Nucleus accumbens (tissue), 56 donors: ENCODE data around the gene INTS1.
A peak's percentile ranks its signal among the peaks of the same experiment; 100 is the strongest.

ENCODE experiments used
- DNase-seq, 56 donors: peaks; one replicate each; lab custom pipeline; 2025; lab: John Stamatoyannopoulos, UW

The INTS1 gene

DNA sequence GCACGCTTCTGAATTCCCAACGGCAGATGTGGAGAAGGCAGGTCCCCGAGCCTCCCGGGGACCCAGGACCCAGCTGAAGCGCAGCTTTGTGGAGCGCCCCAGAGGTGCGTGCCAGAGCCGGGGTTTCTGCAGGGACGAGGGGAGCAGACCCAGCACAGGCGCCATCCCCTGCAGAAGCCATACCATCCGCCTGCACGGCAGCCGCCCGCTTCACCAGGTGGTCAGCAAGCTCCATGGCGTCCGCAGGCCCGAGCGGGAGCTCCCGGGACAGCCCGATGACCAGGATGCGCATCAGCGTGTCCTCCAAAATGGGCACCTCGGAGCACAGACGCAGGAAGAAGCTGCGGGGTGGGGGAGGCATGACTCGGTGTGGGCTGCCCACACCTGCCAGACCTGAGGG, 10.6 kb downstream of the INTS1 start:
- DNase-seq, result no peak

DNA sequence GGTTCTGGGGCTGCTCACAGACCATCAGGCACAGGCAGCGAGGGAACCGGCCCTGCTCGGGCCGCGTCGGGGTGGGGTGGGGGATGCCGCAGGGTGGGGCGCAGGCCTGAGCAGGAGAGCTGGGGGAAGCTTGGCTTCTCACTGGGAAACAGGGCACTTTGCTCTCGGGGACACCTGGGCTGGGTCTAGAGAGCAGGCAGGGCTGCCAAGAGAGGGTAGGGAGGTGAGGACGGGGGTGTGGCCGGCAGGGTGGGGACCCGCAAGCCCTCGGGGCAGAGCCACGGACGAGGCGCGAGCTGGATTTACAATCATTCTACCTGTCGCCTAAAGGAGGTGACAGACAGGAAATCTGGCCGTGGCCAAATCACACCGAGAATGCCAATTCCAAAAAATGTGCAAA, 11.1 kb downstream of the INTS1 start:
- DNase-seq, result no peak

DNA sequence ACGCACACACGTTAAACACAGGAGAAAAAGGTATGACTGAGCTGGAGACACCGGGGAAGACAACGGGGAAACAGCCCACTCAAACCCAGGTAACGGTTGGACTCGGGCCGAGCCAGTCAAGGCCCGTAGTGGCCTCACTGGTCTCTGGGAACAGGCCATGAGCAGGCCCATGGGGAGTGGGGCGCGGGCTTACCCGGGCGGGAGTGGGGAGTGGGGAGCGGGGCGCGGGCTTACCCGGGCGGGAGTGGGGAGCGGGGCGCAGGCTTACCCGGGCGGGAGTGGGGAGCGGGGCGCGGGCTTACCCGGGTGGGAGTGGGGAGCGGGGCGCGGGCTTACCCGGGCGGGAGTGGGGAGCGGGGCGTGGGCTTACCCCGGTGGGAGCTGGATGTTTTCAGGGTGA, 11.5 kb downstream of the INTS1 start:
- no peak for DNase-seq

DNA sequence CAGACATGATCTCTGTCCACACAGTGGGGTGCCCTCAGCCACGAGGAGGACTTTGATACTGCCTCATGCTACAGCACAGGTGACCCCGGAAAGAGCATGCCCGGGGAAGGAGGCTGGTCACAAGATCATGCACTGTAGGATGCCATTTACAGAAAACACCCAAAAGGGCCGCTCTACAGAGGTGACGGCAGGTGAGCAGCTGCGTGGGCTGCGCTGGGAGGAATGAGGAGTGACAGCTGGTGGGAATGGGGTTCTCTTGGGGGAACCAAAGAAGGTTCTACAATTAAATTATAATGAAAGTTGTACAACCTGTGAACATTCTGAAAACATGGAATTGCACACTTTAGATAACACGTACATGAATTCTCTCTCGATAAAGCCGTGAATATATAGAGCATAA, 12.0 kb downstream of the INTS1 start:
- no peak for DNase-seq

DNA sequence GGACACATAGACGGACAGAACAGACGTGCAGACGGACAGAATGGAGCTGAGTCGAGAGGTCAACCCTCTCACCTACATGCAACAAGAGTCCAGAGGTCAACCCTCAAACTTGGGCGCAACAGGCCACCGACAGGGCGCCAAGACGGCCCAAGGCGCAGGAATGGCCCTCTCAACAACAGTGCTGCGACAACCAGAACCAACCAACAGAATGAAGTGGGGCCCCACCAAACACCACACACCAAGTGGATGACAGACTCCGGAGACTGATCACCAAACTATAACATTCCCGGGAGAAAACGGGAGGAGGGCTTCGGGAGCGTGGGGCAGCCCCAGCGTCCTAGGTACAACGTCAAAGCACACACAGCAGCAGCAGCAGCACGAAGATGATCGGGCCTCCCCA, 13.4 kb downstream of the INTS1 start:
- no peak for DNase-seq

DNA sequence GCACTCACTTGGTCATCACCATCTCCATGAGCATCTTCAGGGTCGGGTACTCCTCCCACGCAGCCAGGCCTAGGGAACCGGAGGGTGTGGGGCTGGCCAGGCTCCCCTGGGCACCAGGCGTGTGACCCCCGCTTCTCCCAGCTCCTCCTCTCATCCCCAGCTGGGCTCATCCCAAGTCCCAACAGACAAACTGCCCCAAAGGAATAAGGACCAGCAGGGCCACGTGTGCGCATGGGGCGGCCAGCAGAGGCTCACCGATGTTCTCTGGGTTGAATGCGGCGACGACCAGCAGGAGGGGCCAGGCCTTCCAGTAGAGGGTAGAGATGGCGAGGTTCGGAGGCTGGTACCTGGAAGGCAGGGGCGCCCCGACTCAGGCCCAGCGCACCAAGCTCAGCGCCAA, 14.9 kb downstream of the INTS1 start:
- no peak for DNase-seq

DNA sequence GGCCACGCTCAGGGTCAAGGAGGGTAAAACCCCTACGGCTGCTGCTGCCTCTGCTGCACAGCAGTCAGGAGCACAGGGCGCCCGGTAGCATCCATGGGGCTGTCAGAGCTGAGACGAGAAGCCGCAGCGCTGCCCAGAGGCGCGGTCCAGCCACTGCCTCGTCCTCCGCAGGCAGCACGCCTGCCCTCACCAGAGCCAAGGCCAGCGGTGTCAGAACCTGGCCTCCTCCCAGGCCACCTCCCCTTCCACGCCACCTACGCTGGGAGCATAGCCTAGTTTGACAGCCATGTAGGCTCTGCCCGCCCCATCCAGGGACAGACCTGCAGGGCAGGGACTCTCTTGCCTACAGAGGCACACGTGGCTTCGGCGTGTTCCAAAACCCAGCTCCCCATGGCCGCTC, 16.2 kb downstream of the INTS1 start:
- no peak for DNase-seq

DNA sequence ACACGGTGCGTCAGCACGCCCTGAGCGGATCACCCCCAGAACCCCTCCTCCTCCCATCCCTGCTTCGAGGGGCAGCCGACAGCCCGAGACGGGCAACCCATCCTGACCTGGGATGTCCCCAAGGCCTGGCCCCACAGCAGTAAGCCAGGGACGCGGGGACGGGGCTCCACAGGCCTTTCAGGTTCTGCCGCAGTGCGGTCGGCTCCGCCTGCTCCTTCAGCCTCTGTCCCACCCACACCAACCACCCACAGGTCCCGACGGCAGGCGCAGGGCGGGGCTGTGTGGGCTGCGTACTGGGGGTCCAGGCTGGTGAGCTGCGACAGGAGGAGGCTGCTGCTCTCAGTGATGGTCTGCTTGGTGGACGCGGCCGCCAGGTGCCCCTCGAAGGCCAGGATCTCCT, 16.7 kb downstream of the INTS1 start:
- DNase-seq, result no peak

DNA sequence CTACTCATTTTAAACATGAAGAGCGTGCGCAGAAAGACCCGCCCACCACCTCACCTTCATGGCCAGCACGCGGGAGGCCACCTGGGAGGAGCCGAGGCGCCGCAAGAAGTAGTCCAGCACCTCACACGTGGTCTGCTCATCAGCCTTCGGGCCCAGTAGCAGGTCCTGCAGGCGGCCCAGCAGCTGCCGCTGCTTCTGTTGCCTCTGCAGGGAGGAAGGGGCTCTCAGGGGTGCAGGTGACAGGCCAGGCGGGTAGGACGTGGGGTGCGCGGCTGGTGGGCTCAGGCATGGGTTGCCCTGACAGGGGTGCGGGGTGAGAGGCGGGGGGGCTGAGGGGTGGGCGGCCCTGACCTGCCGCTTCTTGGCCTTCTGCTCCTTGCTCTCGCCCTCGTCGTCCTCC, 17.6 kb downstream of the INTS1 start:
- DNase-seq, result no peak

DNA sequence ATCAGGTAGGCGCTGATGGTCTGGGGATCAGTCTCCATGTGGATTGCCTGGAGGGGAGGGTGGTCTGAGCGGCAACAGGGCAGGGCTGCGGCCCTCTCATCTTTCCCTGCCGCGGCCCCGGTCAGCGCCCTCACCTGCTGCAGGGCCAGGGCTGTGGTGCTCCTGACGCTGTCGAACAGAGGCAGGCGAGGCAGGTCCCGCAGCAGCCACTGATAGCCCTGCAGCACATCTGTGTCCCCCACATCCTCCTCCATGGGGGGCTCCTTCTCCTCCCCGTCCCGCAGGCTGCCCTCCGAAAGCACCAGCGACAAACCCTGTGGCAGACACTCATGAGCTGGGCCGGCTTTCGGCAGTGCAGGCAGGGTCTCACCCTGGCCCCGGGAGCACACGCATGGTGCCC, 19.0 kb downstream of the INTS1 start:
- no peak for DNase-seq

DNA sequence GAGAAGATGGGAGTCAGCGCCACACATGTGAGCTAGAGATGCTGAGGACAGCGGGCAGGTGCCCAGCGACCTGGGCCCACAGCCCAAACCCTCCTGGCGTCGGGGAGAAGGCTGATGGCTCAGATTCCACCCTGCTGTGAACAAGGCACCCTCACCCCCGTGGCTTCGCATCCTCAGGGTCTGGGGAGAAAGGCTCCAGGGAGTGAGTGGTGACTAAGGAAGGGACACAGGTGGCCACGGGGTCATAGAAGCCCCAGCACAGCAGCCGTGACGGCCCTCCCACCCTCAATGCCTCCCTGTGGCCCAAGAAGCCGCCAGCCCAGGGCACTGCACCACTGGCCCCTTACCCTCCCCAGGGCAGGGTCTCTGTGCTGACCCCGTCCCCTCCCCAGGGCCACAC, 19.6 kb downstream of the INTS1 start:
- DNase-seq, result no peak

DNA sequence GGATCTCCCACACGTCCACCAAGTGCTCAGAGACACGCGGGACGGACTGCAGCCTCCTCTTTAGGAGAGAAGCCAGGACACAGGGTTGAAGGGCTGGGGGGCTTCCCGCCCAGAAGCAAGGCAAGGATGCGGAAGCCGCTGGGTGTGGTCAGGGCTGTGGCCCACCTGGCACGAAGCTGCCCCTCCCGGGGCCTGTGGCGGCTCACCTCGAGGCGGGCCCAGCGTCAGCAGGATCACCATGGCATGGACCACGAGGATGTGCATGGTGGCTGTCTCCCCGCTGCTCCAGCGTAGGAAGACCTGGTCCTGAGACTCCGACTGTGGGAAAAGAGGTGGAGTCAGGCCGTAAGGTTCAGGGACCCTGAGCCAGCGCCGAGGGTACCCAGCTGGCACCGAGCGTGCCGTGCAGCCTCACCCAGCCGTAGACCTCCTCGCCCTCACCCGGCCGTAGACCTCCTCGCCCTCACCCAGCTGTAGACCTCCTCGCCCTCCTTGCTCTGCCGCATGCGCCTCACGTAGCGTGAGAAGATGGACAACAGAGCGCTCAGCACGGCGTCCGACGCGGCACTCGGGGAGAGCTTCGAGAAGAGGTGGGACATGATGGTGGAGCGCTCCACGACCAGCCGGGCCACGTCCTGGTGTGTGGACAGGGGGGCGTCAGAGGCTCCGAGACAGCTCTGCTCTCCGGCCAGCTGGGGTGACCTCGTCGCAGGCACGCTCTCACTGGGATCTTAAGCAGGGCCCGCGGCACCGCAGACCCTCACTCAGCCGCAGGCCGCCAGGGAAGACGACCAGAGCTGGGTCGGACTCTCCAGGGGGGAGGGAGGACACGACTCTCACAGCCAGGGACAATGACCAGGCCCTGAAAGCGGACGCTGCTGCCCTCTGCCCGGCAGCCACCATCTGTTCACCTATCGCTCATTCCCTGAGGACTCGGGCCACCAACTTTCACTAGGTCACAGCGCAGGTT, 20.4 kb downstream of the INTS1 start:
- no peak for DNase-seq

DNA sequence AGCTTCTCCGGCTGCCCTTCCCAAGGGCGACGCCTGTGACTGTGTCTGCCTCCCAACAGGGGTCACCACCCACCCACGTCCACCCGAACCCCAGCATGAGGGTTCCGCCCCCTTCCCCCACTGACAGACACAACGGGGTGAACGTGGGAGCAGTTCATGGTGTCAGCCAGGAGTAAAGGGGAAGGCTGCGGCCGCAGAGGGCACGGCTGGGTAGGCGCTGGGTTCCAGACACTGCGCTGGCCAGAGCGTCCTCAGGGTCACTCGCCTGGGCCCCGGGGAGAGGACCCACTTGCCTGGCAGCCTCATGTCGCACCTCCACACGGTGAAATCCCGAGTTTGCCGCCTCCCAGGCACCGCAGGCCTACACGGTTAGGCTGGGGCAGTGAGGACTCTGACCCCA, 21.1 kb downstream of the INTS1 start:
- DNase-seq, result no peak

DNA sequence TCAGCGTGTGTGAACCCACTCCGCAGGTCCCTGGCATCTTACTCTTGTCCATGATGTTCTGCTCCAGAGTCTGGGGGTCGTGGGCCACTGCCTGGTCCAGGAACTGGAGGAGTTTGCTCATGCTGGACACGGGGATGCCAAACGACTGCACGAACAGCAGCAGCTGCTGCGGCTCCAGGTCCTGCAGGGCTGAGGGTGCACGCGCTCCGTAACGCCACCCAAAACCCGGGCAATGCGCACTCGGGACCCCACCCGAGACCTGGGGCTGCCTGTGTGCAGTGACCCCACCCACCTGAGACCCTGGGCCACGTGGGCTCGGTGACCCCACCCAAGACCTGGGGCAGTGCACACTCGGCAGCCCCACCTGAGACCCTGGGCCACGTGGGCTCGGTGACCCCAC, 22.9 kb downstream of the INTS1 start:
- no peak for DNase-seq

DNA sequence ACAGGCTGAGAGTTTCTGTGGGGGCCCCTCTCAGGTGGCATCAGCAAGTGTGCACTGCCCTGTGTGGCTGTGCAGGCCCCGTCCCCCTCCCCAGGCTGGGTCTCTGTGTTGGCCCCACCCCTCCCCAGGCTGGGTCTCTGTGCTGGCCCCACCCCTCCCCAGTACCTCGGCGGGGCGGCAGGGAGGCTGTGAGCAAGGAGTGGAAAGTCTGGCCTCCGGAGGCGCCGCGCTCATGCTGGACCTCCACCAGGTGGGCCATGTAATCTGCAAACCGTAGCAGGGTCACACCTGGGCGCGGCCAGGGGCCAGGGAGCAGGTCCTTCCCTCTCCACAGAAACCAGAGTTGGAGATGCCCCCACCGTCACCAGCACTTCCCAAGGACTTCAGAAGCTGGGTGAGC, 23.5 kb downstream of the INTS1 start:
- no peak for DNase-seq

DNA sequence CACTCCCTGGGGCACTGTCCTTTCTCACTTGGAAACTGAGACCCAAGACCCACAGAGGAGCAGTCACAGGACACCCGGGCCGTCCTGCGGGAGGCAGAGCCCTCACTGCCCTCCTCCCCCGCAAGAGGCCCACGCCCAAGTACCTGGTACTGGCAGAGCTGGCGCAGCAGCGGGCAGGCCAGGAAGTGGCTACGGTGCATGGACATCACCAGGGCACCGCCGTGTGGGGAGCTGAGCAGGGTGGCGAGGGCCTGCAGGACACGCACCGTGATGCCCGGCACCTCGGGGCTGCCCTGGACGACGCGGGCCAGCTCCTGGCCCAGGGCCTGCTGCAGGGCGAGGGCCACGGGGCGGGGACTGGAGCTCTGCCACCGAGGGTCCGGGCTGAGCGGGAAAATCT, 24.9 kb downstream of the INTS1 start:
- DNase-seq, result no peak

DNA sequence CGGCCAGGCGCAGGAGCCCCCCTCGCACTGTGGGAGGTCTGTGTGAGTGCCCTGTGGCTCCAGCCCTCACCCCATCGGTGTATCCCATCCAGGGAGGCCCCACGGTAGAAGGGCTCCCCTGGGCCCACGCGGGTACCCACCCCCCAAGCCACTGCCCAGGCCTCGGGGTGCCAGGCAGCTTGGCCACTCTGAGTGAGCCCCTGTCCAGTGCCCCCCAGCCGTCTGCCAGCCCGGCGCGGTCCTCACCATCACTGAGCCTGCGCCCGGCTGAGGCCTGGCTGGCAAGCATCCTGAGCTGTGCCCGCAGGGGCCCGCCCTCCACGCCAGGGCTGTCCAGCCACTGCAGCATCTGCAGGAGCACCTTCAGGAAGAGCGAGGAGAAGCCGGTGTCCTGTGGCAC, 25.7 kb downstream of the INTS1 start:
- no peak for DNase-seq

DNA sequence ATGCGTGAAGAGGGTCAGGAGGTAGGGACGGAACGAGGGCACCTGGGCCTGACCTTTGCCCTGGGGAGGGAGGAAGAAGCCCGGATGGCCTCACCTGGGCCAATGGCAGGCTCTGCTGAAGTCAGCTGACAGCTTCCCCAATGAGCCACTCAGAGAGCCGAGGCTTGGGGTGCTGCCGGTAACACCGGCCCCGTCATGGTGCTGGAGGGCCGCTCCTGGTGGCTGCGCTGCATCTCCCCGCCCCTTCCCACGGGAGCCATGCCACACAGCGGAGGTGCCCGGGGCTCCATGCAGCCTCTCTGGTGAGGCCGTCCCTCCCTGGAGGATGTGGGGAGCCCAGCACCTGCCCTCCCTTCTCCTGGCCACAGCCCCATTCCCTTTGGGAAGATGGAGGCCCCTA, 27.3 kb downstream of the INTS1 start:
- DNase-seq, result no peak

DNA sequence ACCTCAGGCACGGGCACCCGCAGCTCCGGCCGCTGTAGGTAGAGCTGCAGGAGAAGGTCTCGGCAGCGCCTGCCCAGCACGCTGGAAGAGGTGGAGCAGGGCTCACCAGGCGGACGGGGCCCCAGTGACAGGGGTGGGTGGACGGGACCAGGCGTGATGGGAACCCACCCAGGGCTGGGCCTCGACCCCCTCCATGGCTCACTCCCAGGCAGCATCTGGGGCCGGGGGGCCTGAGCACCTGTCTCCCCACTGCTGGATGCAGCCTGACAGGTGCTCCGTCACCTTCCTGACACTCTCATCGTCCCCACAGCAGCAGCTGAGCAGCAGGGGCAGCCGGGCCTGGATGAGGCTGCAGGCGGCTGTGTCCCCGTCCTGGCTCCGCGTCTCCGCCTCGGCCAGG, 28.2 kb downstream of the INTS1 start:
- DNase-seq, result no peak

DNA sequence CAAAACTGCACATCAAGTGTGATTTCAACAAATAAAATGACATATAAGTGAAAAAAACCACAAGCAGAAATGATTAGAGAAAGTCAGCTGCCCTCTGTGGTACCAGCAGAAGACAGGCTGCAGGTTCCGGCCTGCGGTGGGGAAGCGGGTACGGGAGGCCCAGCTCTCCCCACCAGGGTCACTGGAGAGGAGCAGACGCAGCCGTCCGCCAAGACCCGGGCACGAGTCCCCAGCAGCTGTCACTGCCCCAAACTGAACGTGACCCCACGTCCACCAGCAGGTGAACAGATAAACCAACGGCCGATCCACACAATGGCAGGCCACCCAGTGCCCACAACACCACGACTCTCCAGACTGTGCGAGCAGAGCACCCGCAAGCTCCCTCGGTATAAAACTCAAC, 28.8 kb downstream of the INTS1 start:
- DNase-seq, result no peak

DNA sequence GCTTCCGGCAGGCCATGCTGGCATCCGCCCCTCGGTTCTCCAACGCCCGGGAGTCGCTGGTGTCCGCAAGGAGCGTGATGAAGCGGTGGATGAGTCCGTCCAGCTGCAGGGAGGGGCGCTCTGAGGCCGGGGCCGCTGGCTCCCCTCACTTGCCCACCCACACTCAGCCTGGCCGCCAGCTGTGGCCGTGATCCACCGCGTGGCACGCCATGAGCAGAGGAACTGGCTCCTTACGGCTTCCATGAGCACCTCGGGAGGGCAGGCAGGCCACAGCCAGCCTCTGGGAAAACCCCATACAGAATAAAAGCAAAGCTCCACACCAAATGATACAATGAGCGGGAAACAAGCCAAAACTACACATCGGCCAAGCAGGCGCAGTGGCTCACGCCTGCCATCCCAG, 29.5 kb downstream of the INTS1 start:
- DNase-seq, result no peak

DNA sequence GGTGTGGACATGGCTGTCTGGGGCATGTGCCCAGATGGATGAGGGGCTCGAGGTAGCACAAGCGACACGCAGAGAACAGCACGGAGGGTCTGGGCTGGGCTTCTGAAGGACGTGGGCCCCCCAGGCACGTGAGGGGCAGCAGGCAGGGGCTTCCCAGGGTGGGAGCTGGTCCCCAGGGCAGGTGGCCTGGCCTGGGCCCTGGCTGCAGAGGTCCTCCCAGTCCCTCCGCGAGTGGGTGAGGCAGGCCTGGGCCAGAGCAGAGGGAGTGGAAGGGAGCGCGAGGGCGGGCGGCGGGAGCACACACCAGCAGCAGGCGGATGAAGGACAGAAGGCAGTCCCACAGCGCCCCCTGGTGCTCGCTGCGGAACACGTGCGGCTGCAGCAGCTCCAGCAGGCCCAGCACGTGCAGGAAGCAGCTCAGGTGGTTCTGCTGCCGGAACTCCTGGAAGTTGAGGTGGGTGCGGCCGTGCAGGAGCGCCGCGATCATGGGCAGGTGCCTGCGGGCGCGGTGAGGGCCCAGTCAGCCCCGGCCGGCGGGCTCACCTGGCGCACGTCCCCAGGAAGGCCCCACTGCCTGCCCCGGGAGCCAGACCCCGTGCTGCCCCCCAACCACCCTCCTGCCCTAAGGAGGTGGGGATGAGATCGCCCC, 30.2 kb downstream of the INTS1 start:
- peak in 54 of 56 donors; percentile 8 to 90 (median 68) for DNase-seq
